ENCODE data around the gene EIPR1.

- TF ChIP-seq POLR2AphosphoS5 (IDR thresholded peaks at IDR 0.05; ENCODE audit: borderline replicate concordance, low read depth, low read length) (no peak), EZH2 (IDR thresholded peaks at IDR 0.05) (no peak), FOXP2 (optimal IDR thresholded peaks at IDR 0.05; ENCODE audit: control extremely low read depth, extremely low read length, insufficient read depth) (no peak)
Measured at GRCh38 chr2:3289971-3290370, 87.6 kb downstream of the EIPR1 start.

Measured in SK-N-MC (cell line).